K562 (cell line): ENCODE measurements around the gene JUNB. TPM values are rescaled to one million over a fixed set of nuclear protein-coding genes. Genes with fewer than 3 reads are reported as not detected.

Experiments
- ATAC-seq: fragments of 200-7000 bp; cut with Tn5 transposase; 3 replicates; pipeline ENCODE4 v1.9.1; 2020; ENCODE audit warnings: moderate library complexity
- BruUV-seq: library from RNA; stranded (reverse); fragments of 400-500 nt; replicated peaks from 2 replicates; lab custom pipeline; 2021; lab: Mats Ljungman, UMichigan
- CTCF ChIA-PET: fragments of 300-600 bp; formaldehyde crosslinking; extraction: SDS; loops from one replicate; lab custom pipeline; 2021; ENCODE audit warnings: low intra/inter-chr PET ratio; lab: Yijun Ruan, JAX
- POLR2A ChIA-PET: fragments of 300-600, 350-650 bp; sonication (Branson Sonifier 250); formaldehyde crosslinking; extraction: SDS; loops from one replicate; lab custom pipeline; 2021; ENCODE audit warnings: antibody characterized with exemption, inconsistent platforms; lab: Yijun Ruan, JAX
- DNase-seq, 4 experiments: peaks; one replicate each; pipeline versions ENCODE4 v3.0.0 to v3.0.0-alpha.2; 2011 to 2018; ENCODE audit warnings: low spot score in 3 of 4, mixed read lengths in 3 of 4; ENCODE audit errors: extremely low read depth in 1 of 4
- FAIRE-seq: peaks from 2 replicates; lab custom pipeline; 2011; peaks lifted over from hg19 to GRCh38; lab: Jason Lieb, UNC
- H2AFZ ChIP-seq: 2 replicates; pipeline ENCODE4 v1.6.0; 2011; ENCODE audit warnings: low read depth, low read length, control low read depth, inconsistent platforms
- H3K27ac ChIP-seq: fragments of 200-600 bp; 3 replicates; pipeline ENCODE4 v1.8.0; 2011; ENCODE audit warnings: low read depth, mild to moderate bottlenecking, control low read depth, inconsistent platforms, low read length, moderate library complexity, mixed read lengths; ENCODE audit errors: extremely low read depth
- H3K27me3 ChIP-seq, 2 experiments: fragments of 300-600 bp in 1 of 2; 2 replicates in 1 of 2; 3 replicates in 1 of 2; pipeline versions ENCODE4 v1.6.0 to v1.8.0; 2011; ENCODE audit warnings: inconsistent platforms in 2 of 2, low read length in 2 of 2, mild to moderate bottlenecking in 1 of 2, mixed read lengths in 1 of 2, moderate library complexity in 1 of 2; ENCODE audit not compliant: control insufficient read depth in 2 of 2, insufficient read depth in 2 of 2
- H3K36me3 ChIP-seq: fragments of 300-600 bp; 3 replicates; pipeline ENCODE4 v1.8.0; 2011; ENCODE audit warnings: mild to moderate bottlenecking, low read length, inconsistent platforms; ENCODE audit not compliant: control insufficient read depth, insufficient read depth
- H3K4me1 ChIP-seq, 2 experiments: fragments of 200-600 bp in 1 of 2; replicated peaks in 1 of 2; 2 replicates in 1 of 2; 3 replicates in 1 of 2; pipeline versions ENCODE4 v1.5.1 to v1.8.0; 2011; ENCODE audit warnings: inconsistent platforms in 2 of 2, low read length in 2 of 2, mild to moderate bottlenecking in 1 of 2, mixed read lengths in 1 of 2, moderate library complexity in 1 of 2; ENCODE audit not compliant: control insufficient read depth in 2 of 2, insufficient read depth in 2 of 2
- H3K4me2 ChIP-seq: 2 replicates; pipeline ENCODE4 v1.6.1; 2011; ENCODE audit warnings: low read length, control low read depth, inconsistent platforms, mixed read lengths; ENCODE audit not compliant: insufficient read depth
- H3K4me3 ChIP-seq: fragments of 200-600 bp; sonication (generic), shearing (Covaris generic); 2 replicates; pipeline ENCODE4 v1.5.1; 2016; ENCODE audit warnings: control low read depth, inconsistent platforms
- H3K79me2 ChIP-seq: fragments of 200-600 bp; 3 replicates; pipeline ENCODE4 v1.8.0; 2011; ENCODE audit warnings: low read length, inconsistent platforms; ENCODE audit not compliant: control insufficient read depth, insufficient read depth
- H3K9ac ChIP-seq, 2 experiments: 2 replicates each; pipeline versions ENCODE4 v1.6.0 to v1.6.1; 2011; ENCODE audit warnings: low read depth in 2 of 2, low read length in 2 of 2, control low read depth in 1 of 2, inconsistent platforms in 1 of 2, mild to moderate bottlenecking in 1 of 2, mixed read lengths in 1 of 2; ENCODE audit not compliant: insufficient read depth in 1 of 2
- H3K9me1 ChIP-seq: one replicate; pipeline ENCODE4 v1.6.0; 2011; ENCODE audit warnings: inconsistent platforms, mild to moderate bottlenecking, low read length, moderate library complexity; ENCODE audit not compliant: control insufficient read depth, insufficient read depth
- H3K9me3 ChIP-seq: replicated peaks from 2 replicates; pipeline ENCODE4 v1.5.1; 2011; ENCODE audit warnings: low read depth, low read length, inconsistent platforms; ENCODE audit not compliant: control insufficient read depth, insufficient read depth
- H4K20me1 ChIP-seq: replicated peaks from 2 replicates; pipeline ENCODE4 v1.6.1; 2011; ENCODE audit warnings: low read length, inconsistent platforms, mixed read lengths; ENCODE audit not compliant: control insufficient read depth, insufficient read depth
- BMI1 ChIP-seq: fragments of 150-350 bp; IDR thresholded peaks from 2 replicates; pipeline ENCODE4 v1.6.1; 2014; ENCODE audit warnings: low read length
- CCAR2 ChIP-seq: fragments of 200-400 bp; formaldehyde crosslinking; IDR thresholded peaks from 2 replicates; pipeline ENCODE4 v1.6.1; 2017; ENCODE audit warnings: mild to moderate bottlenecking, low read depth, low read length
- CREB3 ChIP-seq: fragments of 450-650 bp; conservative IDR thresholded peaks from 2 replicates; pipeline ENCODE4 v1.6.1; 2016; ENCODE audit warnings: missing genetic modification characterization, low read depth, mild to moderate bottlenecking, missing compliant biosample characterization, moderate library complexity
- ELF2 ChIP-seq: fragments of 250-450 bp; sonication (Bioruptor Pico); IDR thresholded peaks from 2 replicates; pipeline ENCODE4 v1.5.0; 2021; ENCODE audit warnings: mild to moderate bottlenecking
- ETV1 ChIP-seq: fragments of 450-650 bp; conservative IDR thresholded peaks from 2 replicates; pipeline ENCODE4 v1.6.1; 2016; ENCODE audit warnings: missing genetic modification characterization, control low read depth, low read depth, missing compliant biosample characterization
- NR0B1 ChIP-seq: fragments of 450-650 bp; IDR thresholded peaks from one replicate; pipeline ENCODE4 v1.6.1; 2018; ENCODE audit warnings: mild to moderate bottlenecking, moderate library complexity; ENCODE audit not compliant: partially characterized antibody
- PHTF2 ChIP-seq: fragments of 250-450 bp; sonication (Bioruptor Pico); IDR thresholded peaks from 2 replicates; pipeline ENCODE4 v1.5.0; 2021; ENCODE audit warnings: mild to moderate bottlenecking
- SRSF7 ChIP-seq: fragments of 200-400 bp; formaldehyde crosslinking; optimal IDR thresholded peaks from 2 replicates; pipeline ENCODE3; 2017; ENCODE audit warnings: mild to moderate bottlenecking, low read depth, low read length
- THAP12 ChIP-seq: fragments of 250-450 bp; sonication (Bioruptor Pico); IDR thresholded peaks from 2 replicates; pipeline ENCODE4 v1.9.0; 2021; ENCODE audit warnings: mild to moderate bottlenecking, inconsistent platforms
- USF2 ChIP-seq: sonication (generic); formaldehyde crosslinking; IDR thresholded peaks from 2 replicates; pipeline ENCODE4 v1.5.0; 2020; ENCODE audit warnings: missing genetic modification reagents
- ZBTB2 ChIP-seq: fragments of 450-650 bp; IDR thresholded peaks from 2 replicates; pipeline ENCODE4 v1.6.1; 2016; ENCODE audit warnings: antibody characterized with exemption
- ZNF140 ChIP-seq: fragments of 250-450 bp; sonication (Bioruptor Pico); IDR thresholded peaks from 2 replicates; pipeline ENCODE4 v1.8.0; 2021; ENCODE audit warnings: moderate library complexity, mild to moderate bottlenecking, inconsistent platforms
- WGBS: fragments of 100-300 bp; shearing (Covaris generic); methylation state at CpG from one replicate; pipeline ENCODE4 v1.1.6; 2016; ENCODE audit warnings: low coverage, mixed read lengths; ENCODE audit not compliant: insufficient coverage; ENCODE audit errors: missing lambda C conversion rate; 5-methylcytosine and 5-hydroxymethylcytosine counted together
- in situ Hi-C: fragments of 300-500 bp; cut with MboI; formaldehyde crosslinking; loops from 4 replicates; pipeline ENCODE4 v1.15.0; 2018; ENCODE audit warnings: inconsistent platforms, mixed read lengths
- intact Hi-C: fragments of 100-400 bp; cut with micrococcal nuclease; formaldehyde crosslinking; loops from 2 replicates; pipeline ENCODE4 v1.14.2; 2022
- polyA plus RNA-seq, 8 experiments: library from polyadenylated mRNA; depleted of rRNA in 4 of 8; stranded (reverse) in 5 of 8; unstranded in 3 of 8; fragments of >200 nt; fragmentation: Nextera tagmentation in 2 of 8; fragmentation: Illumina TruSeq in 1 of 8; extraction: Ambion mirVana in 2 of 8; extraction: Trizol in 1 of 8; gene quantifications; 2 replicates each; pipeline versions ENCODE4 v1.2.1 to v1.2.3, GENCODE V29; 2011 to 2014; ENCODE audit warnings: inconsistent platforms in 1 of 8, missing spikeins in 1 of 8
- total RNA-seq, 7 experiments: library from RNA; depleted of rRNA in 6 of 7; stranded (reverse); fragments of >200 nt in 6 of 7; fragmentation: Illumina TruSeq in 2 of 7; extraction: Trizol in 2 of 7; gene quantifications; 2 replicates each; pipeline versions ENCODE4 v1.2.1 to v1.2.3, GENCODE V29; 2011 to 2021; ENCODE audit warnings: low replicate concordance in 1 of 7

JUNB gene
- total and polyA plus RNA-seq, 9 of the 15 experiments (the other 6 are each of a cell fraction or from before 2014, with no cell fraction given), result 0.23 to 88.1 (median 13.1) TPM

- H3K9me3 ChIP-seq, result no peaks in the 10 kb centered on the region
- ATAC-seq (no peak), FAIRE-seq (no peak), DNase-seq (peak in 3 of 4 experiments; percentile 32 to 71 (median 70))
- no peaks in the 10 kb centered on the region for H3K27me3 ChIP-seq
- H3K79me2 ChIP-seq, result peaks cover 6% of the 10 kb centered on the region; the same call in 1 of the 3 replicates
- H3K4me2 ChIP-seq, result peak within 1 kb of the TSS; percentile 91
- WGBS, result 20% methylated on average over 40 of the region's 58 CpGs
- peak within 1 kb of the TSS; percentile 67 for H3K4me3 ChIP-seq
- in situ Hi-C loops, result no loop called here
- intact Hi-C loops, result loop anchor here (5.0 kb wide), 1 partner anchor 67 kb away; no protein-coding TSS in a partner anchor
- H3K9ac ChIP-seq, result peak within 1 kb of the TSS; percentile 70 to 96
- H3K9me1 ChIP-seq, result no peaks in the 10 kb centered on the region
- CTCF ChIA-PET, result interaction anchor here (0.5 to 4.1 kb wide), 5 partner anchors 12 to 73 kb away, joined by 3 to 30 read pairs (median 6); partner anchors contain the start of gene MAST1
- no TSS peak for BruUV-seq
- POLR2A ChIA-PET, result interaction anchor here (0.6 to 1.7 kb wide), 4 partner anchors 38 to 540 kb away, joined by 3 to 5 read pairs (median 4); partner anchors contain the start of gene GET3
- H3K27ac ChIP-seq, result peak within 1 kb of the TSS; percentile 52; the same call in 2 of the 3 replicates
- H3K4me1 ChIP-seq, result peaks cover 18 to 55% of the 10 kb centered on the region in 2 experiments; a peak in 4 of 5 replicates
- no peaks in the 10 kb centered on the region for H4K20me1 ChIP-seq
- H2AFZ ChIP-seq, result peak within 1 kb of the TSS; percentile 91
- H3K36me3 ChIP-seq, result no peaks in the 10 kb centered on the region
- TF ChIP-seq ZBTB2 (no peak), SRSF7 (no peak), CREB3 (tag) (no peak), ELF2 (no peak), ETV1 (tag) (no peak), PHTF2 (CRISPR knock-in tag) (no peak), BMI1 (no peak), CCAR2 (no peak), USF2 (peak; percentile 93), NR0B1 (no peak), ZNF140 (CRISPR knock-in tag) (no peak), THAP12 (no peak)
Measured at GRCh38 chr19:12774588-12775555, 16.4 kb upstream of the JUNB start, which contains the start of gene HOOK2. Gene HOOK2, minus strand, starts transcription at chr19:12775552. Its CDS starts 103 bp downstream, at chr19:12775449.
